ENCODE data around the gene PLCB2. TPM values are rescaled to one million over a fixed set of nuclear protein-coding genes. Genes with fewer than 3 reads are reported as not detected.
A peak's percentile ranks its signal among the peaks of the same experiment; 100 is the strongest.

The PLCB2 gene
- total RNA-seq, 1 experiment from 2014 or later, result 7.4 TPM

GRCh38 chr15:40334941-40335795 lies 27.4 kb upstream of the PLCB2 start:
- no peak overlapping the region for H3K27ac ChIP-seq (ENCODE audit: insufficient read length, low read depth, low read length)
- H2AFZ ChIP-seq (ENCODE audit: low read length), result no peak overlapping the region
- no peak overlapping the region for H3K4me2 ChIP-seq (ENCODE audit: insufficient read depth, insufficient read length, low read length)
- no peaks in the 10 kb centered on the region for H3K9me3 ChIP-seq (ENCODE audit: control insufficient read depth, low read depth, low read length)
- H4K5ac ChIP-seq (ENCODE audit: insufficient read length, low read depth, low read length), result no peak overlapping the region
- H3K18ac ChIP-seq (ENCODE audit: insufficient read length, low read depth, low read length), result no peak overlapping the region
- H4K8ac ChIP-seq (replicated peaks; ENCODE audit: insufficient read length, low read depth, low read length), result no peak overlapping the region
- TF ChIP-seq CTCF (conservative IDR thresholded peaks at IDR 0.05), result no peak
- no peak overlapping the region for H2BK5ac ChIP-seq (ENCODE audit: insufficient read length, low read length)
- Mint-ChIP-seq H3K4me1 (peaks cover 25 to 40% of the 10 kb centered on the region in 2 experiments), H3K36me3 (ENCODE audit: insufficient read depth in 1 of 3, low read depth in 3 of 3) (peaks cover 0 to 4% (median 3%) of the 10 kb centered on the region in 3 experiments; a peak in 2 of 7 replicates), H3K27me3 (ENCODE audit: low read depth) (peaks cover 11% of the 10 kb centered on the region), H3K9me3 (no peaks in the 10 kb centered on the region), H3K4me3 (peak overlapping the region in 1 of 2 experiments; percentile 53; a peak in 2 of 5 replicates), H3K27ac (no peak overlapping the region)
- no peaks in the 10 kb centered on the region for H3K27me3 ChIP-seq (ENCODE audit: insufficient read depth, low read length)
- H3K56ac ChIP-seq (ENCODE audit: insufficient read length, low read depth, low read length), result no peak overlapping the region
- no peaks in the 10 kb centered on the region for H3K4me1 ChIP-seq (ENCODE audit: insufficient read depth, low read length)
- no peaks in the 10 kb centered on the region for H3K23me2 ChIP-seq (ENCODE audit: insufficient read length, low read depth, low read length, poor library complexity, severe bottlenecking)
- no peak overlapping the region for H2AK5ac ChIP-seq (ENCODE audit: insufficient read length, low read length)
- no peak for DNase-seq
- no peak overlapping the region for H3T11ph ChIP-seq (ENCODE audit: low read length)
- no peak overlapping the region for H2BK15ac ChIP-seq (ENCODE audit: low read depth, low read length)
- H4K20me1 ChIP-seq (ENCODE audit: control insufficient read depth, insufficient read depth, insufficient read length), result no peaks in the 10 kb centered on the region
- no peak overlapping the region for H3K9ac ChIP-seq (ENCODE audit: extremely low read depth, insufficient read length, low read length)
- H3K4ac ChIP-seq (ENCODE audit: low read depth, low read length), result no peak overlapping the region
- no CpG with 5 or more reads among the region's 26 CpGs for WGBS (ENCODE audit: extremely low coverage, insufficient read length, low lambda C conversion rate)
- H3K79me1 ChIP-seq (ENCODE audit: insufficient read depth, low read depth, low read length, poor library complexity, severe bottlenecking), result no peaks in the 10 kb centered on the region
- H2BK20ac ChIP-seq (ENCODE audit: low read depth, low read length, poor library complexity, severe bottlenecking), result no peak overlapping the region
- no peak overlapping the region; the same call in 1 of the 2 replicates for H3K14ac ChIP-seq (ENCODE audit: insufficient read depth, low read length)
- no peak overlapping the region for H2BK120ac ChIP-seq (ENCODE audit: low read depth, low read length, poor library complexity, severe bottlenecking)
- H4K91ac ChIP-seq (ENCODE audit: insufficient read length, low read depth, low read length), result no peak overlapping the region
- no peaks in the 10 kb centered on the region for H3K79me2 ChIP-seq (ENCODE audit: insufficient read depth, low read length)
- no peak overlapping the region for H3K23ac ChIP-seq (ENCODE audit: insufficient read length, low read depth, low read length)
- no peak overlapping the region for H2BK12ac ChIP-seq (ENCODE audit: insufficient read length, low read depth, low read length)

All from H9 (cell line).